ENCODE data around the gene GZF1.

Gene GZF1

DNA sequence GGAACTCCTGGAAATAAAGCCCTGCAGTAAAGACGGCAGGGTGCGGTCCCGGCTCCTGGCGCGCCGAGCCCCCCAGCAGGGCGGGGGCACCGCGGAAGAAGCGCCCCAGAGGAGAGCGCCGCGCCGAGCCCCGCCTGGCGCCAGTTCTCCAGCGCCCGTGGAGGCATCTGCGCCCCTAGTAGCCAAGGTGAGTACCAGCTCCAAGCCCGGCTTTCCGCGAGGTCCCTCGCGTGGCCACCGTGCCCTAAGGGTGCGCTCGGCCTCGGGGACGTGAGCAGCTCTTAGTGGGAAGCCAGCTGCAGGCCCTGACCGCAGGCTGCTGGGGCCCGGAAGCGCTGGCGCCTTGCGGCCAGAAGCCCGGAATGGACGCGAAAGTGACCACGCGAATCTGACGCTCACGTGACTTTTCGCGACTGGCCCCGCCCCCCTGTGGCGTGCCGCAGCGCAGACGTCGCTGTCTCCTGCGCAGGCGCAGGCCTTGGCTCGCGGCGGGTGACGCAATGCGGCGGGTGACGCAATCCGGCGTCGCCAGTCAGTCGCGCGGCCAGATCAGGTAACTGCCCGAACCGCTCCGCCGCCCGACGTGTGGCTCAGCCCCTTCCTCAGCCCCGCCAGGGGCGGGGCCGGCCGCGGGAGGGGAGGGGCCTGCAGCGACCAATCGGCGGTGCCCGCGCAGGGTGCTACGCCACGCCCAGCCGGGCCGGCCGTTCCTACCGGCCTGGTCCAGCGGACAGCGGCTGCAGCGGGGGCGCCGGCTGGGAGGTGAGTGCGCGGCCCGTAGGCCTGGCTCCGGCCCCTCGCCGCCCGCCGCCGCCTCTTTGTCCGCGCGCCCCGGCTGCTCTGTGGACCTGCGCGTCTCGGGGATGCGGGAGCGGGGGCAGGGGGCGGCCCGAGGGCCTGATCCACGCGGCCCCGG, at the start of gene GZF1:
GZF1 (plus strand) TSS at position 707 of the 916 bp plus-strand sequence. CDS start 2,202 bp downstream, outside the sequence.
- no peaks in the 10 kb centered on the region for H3K27me3 ChIP-seq (ENCODE audit: low read depth)
- peaks cover 26% of the 10 kb centered on the region for H3K36me3 ChIP-seq (replicated peaks)
- H3K4me1 ChIP-seq: peaks cover 19% of the 10 kb centered on the region
- DNase-seq (ENCODE audit: low spot score in 2 of 2): peak; percentile 93 to 97
- H3K4me3 ChIP-seq: peak within 1 kb of the TSS; percentile 75
- in situ Hi-C loops (cut with MboI; ENCODE audit: low sequenced_read_pairs): loop anchor here (25.0 kb wide), 1 partner anchor 1849 kb away; the partner anchor contains the start of gene NKX2-2
- no peaks in the 10 kb centered on the region for H3K9me3 ChIP-seq

DNA sequence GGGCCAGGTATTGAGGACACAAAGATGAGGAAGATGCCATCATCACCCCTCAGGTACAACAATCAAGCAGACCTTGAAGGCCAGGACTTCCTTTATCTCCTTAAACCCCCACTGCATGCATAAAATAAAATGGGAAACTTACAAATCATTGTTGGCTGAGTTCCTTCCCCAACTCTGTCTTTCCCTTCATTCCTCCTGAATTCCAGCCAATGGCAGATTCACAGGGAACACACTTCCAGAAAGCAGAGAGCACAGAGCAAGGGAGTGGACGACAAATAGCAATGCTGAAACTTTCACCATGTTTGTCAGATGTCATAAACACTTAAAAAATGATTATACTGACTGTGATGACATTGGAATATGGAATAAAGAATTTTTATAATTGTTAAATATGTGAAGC, 48.7 kb upstream of the GZF1 start:
- in situ Hi-C loops (cut with MboI; ENCODE audit: low sequenced_read_pairs): no loop called here
- Histone ChIP-seq H3K36me3 (replicated peaks) (no peaks in the 10 kb centered on the region), H3K9me3 (no peaks in the 10 kb centered on the region), H3K4me1 (no peaks in the 10 kb centered on the region), H3K27me3 (ENCODE audit: low read depth) (no peaks in the 10 kb centered on the region), H3K4me3 (no peak overlapping the region)
- DNase-seq (ENCODE audit: low spot score in 2 of 2): no peak

DNA sequence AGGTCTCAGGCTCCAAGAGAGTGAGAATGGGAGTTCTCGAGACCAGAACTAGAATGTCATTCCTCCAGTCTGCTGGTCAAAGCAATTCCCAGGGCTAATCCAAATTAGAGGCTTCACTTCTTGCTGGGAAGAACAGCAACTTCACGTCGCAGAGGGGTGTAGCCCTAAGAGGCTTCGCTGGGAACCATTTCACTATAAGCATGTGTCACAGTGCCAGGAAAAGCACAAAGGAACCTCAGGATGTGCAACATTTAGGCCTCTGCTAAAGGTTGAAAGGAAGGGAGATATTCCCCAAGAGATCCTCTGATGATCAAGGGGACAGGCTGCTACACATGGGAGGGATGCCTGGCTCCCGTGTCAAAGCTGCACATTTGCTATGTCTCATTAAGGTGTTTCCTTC, 47.3 kb upstream of the GZF1 start:
- H3K27me3 ChIP-seq (ENCODE audit: low read depth): no peaks in the 10 kb centered on the region
- H3K9me3 ChIP-seq: no peaks in the 10 kb centered on the region
- DNase-seq (ENCODE audit: low spot score in 2 of 2): no peak
- in situ Hi-C loops (cut with MboI; ENCODE audit: low sequenced_read_pairs): no loop called here
- no peak overlapping the region for H3K4me3 ChIP-seq
- H3K4me1 ChIP-seq: no peaks in the 10 kb centered on the region
- H3K36me3 ChIP-seq (replicated peaks): no peaks in the 10 kb centered on the region

DNA sequence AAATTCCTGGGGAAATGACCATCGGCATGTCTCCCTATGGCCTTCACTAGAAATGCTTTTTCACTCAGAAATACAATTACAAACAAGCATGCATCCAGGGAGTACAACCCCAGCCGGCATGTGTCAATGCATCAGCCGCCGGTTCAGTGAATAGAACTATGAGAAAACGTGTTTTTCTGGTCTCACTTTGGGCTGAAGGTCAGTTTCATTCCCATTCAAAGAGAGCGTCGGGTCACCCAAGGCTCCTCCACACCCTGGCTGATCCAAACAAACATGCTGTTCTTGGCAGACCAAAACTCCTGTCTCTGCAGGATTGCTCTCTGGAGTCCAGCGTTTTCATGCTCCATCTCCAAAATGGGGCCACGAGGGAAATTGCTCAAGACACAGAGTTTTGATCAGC, 46.9 kb upstream of the GZF1 start:
- Histone ChIP-seq H3K4me1 (no peaks in the 10 kb centered on the region), H3K4me3 (no peak overlapping the region), H3K27me3 (ENCODE audit: low read depth) (no peaks in the 10 kb centered on the region), H3K9me3 (no peaks in the 10 kb centered on the region), H3K36me3 (replicated peaks) (no peaks in the 10 kb centered on the region)
- in situ Hi-C loops (cut with MboI; ENCODE audit: low sequenced_read_pairs): no loop called here
- DNase-seq (ENCODE audit: low spot score in 2 of 2): no peak

DNA sequence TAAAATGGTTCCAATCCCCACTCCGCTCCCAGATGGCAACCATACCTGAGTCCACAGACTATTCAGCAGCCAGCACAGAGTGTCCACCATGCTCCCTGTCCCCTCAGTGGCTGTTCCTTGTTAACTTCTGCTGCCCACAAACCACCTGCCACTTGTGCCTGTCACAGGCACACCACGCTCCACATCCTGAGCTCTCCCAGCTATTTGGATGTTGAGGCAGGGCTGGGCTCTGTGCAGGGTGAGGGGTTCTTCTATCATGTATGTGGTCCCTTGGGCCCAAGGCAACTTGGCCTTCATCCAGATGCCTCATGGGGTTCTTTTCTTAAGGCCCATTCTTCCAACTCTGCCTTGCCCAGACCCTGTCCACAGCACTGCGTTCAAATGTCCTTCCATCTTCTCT, 45.4 kb upstream of the GZF1 start:
- H3K9me3 ChIP-seq: no peaks in the 10 kb centered on the region
- in situ Hi-C loops (cut with MboI; ENCODE audit: low sequenced_read_pairs): no loop called here
- H3K4me1 ChIP-seq: no peaks in the 10 kb centered on the region

DNA sequence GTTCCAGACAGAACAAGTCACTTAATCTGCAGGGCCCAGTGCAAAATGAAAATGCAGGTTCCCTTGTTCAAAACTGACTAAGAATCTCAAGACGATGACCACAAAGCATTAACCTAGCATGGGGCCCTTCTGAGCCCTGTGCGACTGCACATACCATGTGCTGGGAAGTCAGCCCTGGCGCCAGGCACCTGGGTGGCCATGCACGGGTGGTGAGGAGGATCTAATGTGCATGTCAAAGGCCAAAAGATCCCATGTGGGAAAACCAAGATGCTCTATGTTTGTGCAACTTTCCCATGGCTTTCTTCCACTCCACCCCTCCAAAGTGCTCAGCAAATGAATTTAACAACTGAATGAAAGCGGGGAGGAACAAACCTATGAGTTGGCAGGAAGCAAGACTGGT, 44.9 kb upstream of the GZF1 start:
- in situ Hi-C loops (cut with MboI; ENCODE audit: low sequenced_read_pairs): no loop called here
- no peak for DNase-seq (ENCODE audit: low spot score in 2 of 2)
- no peak overlapping the region for H3K4me3 ChIP-seq
- no peaks in the 10 kb centered on the region for H3K27me3 ChIP-seq (ENCODE audit: low read depth)
- no peaks in the 10 kb centered on the region for H3K9me3 ChIP-seq
- no peaks in the 10 kb centered on the region for H3K36me3 ChIP-seq (replicated peaks)
- H3K4me1 ChIP-seq: no peaks in the 10 kb centered on the region

More for the DNA sequence above, 45.4 kb upstream of the GZF1 start:
- H3K4me3 ChIP-seq: no peak overlapping the region
- DNase-seq (ENCODE audit: low spot score in 2 of 2): no peak
- no peaks in the 10 kb centered on the region for H3K27me3 ChIP-seq (ENCODE audit: low read depth)
- H3K36me3 ChIP-seq (replicated peaks): no peaks in the 10 kb centered on the region

DNA sequence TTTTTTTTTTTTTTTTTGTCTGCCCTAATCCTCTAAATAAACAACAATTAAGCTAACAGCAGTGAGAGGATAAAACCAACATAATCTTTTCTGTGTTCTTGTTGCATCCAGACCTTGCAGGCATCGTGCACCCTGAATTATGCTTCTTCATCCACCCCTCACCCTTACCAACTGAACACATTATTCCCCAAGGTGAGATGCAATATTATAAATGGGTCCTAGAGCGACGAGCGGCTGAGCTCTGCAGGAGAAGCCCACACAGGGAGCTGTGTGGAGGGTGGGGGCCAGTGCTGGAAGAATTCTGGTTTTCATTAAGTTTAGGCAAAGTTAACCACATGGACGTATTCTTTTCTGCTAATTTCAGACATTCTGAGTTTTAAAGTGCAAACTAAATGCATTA, 43.6 kb upstream of the GZF1 start:
- in situ Hi-C loops (cut with MboI; ENCODE audit: low sequenced_read_pairs): no loop called here
- Histone ChIP-seq H3K9me3 (no peaks in the 10 kb centered on the region), H3K27me3 (ENCODE audit: low read depth) (no peaks in the 10 kb centered on the region), H3K4me1 (no peaks in the 10 kb centered on the region), H3K36me3 (replicated peaks) (no peaks in the 10 kb centered on the region), H3K4me3 (no peak overlapping the region)
- DNase-seq (ENCODE audit: low spot score in 2 of 2): no peak

DNA sequence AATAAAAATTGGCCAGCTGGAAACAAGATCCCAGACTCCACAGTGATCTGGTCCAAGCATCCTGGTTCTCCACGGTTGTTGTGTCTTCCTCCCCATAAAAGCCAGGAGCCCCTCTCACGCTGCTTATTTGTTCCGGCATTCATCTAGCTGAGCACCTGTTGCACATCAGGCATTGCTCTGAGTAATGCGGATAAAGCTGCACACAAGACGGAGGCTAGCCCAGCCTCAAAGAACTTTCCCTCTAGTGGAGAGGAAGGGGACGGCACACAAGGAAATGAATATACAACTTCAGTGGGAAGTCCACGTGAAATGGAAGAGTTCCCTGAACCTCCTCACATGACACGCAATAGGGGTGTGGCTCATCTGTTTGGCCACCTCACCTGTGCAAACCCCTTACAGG, 41.7 kb upstream of the GZF1 start:
- peak in 1 of 2 experiments; percentile 15 for DNase-seq (ENCODE audit: low spot score in 2 of 2)
- Histone ChIP-seq H3K4me3 (no peak overlapping the region), H3K27me3 (ENCODE audit: low read depth) (no peaks in the 10 kb centered on the region), H3K9me3 (no peaks in the 10 kb centered on the region), H3K36me3 (replicated peaks) (no peaks in the 10 kb centered on the region), H3K4me1 (no peaks in the 10 kb centered on the region)
- in situ Hi-C loops (cut with MboI; ENCODE audit: low sequenced_read_pairs): no loop called here

DNA sequence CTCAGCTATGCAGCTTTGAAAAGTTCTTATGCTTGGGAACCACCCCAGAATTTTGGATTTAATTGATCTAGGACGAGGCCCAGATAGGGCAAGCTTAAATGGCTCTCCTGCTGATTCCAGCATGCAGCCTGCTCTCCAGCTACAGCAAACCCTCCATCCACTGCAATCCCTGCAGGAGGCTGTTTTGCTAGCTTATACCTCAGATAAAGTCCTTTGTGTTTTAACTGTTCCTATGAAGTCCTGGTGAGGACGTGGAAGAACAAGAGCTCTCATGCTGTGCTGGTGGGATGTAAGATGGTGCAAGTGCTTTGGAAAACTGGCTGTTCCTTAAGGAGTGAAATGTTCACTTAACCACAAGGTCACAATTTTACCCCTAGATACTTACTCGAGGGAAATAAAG, 36.9 kb upstream of the GZF1 start:
- Histone ChIP-seq H3K4me1 (no peaks in the 10 kb centered on the region), H3K9me3 (no peaks in the 10 kb centered on the region), H3K27me3 (ENCODE audit: low read depth) (no peaks in the 10 kb centered on the region), H3K4me3 (no peak overlapping the region), H3K36me3 (replicated peaks) (no peaks in the 10 kb centered on the region)
- in situ Hi-C loops (cut with MboI; ENCODE audit: low sequenced_read_pairs): no loop called here
- no peak for DNase-seq (ENCODE audit: low spot score in 2 of 2)

DNA sequence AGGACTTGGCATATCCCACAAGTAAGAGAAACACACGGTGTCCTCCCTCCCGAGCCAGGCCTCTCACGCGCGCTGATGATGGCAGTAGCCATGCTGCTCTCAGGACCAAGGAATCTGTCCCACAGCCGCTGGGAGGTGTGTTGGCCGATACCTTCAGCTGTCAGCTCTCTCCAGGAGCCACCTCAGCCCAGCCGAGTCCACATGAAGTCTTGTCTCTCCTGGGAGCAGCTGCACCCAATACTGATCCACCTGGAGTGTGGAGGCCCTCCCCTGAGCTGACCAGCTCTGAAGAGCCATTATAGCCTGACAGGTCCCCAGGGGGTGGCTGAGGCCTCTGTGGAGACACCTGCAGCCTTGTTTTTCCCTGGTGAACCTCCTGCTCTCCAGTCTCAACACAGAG, 35.2 kb upstream of the GZF1 start:
- Histone ChIP-seq H3K36me3 (replicated peaks) (no peaks in the 10 kb centered on the region), H3K27me3 (ENCODE audit: low read depth) (no peaks in the 10 kb centered on the region), H3K4me3 (no peak overlapping the region), H3K9me3 (no peaks in the 10 kb centered on the region), H3K4me1 (no peaks in the 10 kb centered on the region)
- in situ Hi-C loops (cut with MboI; ENCODE audit: low sequenced_read_pairs): no loop called here
- DNase-seq (ENCODE audit: low spot score in 2 of 2): no peak

DNA sequence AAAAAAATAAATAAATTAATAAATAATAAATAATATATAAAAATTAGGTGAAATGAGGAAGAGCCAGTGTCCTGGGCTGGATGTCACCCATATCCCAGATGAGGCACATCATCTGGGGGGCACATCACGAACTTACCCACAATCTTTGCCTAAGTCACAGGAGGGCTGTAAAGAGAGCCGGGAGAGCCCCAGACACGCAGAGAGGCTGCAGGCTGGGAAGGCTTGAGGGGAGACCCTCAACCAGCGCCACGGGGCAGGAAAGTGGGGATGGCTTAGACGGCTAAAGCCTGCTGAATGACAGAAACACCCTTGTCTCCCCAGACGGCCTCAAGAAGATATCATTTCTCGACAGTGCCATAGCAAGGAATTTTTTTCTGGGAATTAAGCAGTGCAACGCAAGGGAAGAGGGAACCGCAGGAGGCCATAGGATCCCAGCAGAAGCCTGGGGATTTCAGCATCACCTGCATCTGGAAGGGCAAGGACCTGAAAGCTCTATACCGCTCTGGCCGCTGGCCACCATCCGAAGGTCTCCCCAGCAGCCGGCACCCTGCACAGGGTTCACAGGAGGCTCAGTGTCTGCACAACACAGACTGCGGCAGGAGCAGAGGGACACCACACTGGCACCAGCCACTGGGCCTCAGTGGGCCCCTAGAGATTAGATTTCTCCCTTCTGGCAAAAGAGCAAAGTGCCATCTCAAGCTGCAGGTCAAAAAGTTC, 34.2 kb upstream of the GZF1 start:
- H3K36me3 ChIP-seq (replicated peaks): no peaks in the 10 kb centered on the region
- H3K4me1 ChIP-seq: no peaks in the 10 kb centered on the region
- DNase-seq (ENCODE audit: low spot score in 2 of 2): no peak
- no peaks in the 10 kb centered on the region for H3K27me3 ChIP-seq (ENCODE audit: low read depth)
- no peak overlapping the region for H3K4me3 ChIP-seq
- in situ Hi-C loops (cut with MboI; ENCODE audit: low sequenced_read_pairs): no loop called here
- H3K9me3 ChIP-seq: no peaks in the 10 kb centered on the region

DNA sequence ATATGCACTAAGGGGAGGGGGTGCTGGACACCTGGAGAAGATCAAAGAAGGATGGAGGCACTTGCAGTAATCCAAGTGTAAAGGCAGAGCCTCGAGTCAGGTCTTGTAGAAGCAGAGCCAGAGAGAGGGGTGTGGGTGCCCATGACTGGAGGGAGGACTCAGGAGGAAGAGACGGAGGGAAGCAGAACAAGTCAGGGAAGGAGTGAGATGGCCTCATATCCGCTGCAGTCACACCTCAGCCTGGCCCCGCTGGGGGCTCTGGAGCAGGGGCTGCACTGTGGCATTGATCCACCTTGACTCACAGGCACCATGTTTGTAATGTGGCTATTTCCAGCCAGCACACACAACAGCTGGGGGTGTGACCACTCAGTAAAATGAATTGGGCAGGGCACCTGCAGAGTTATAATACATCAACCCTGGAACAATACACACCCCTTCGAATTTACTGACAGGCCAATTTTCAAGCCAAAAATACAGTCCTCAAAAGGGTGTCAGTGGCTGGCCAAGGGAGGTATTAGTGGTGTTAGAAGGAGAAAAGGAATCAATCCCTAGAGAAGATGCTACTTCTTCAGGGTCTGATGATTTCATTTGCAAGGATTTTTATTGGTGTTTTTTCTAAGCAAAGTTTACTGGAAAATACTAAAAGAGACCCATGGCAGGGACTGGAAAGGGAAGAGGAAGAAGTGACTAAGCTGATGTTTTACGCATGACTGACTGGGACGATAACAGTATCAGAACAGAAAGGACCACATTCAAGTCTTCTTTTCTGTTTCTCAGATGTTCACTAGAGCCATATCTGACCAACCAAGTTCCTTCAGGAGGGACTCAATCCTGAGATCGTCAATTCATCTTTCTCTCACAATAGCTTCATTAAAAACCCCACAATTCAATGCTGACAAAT, 30.3 kb upstream of the GZF1 start:
- H3K4me1 ChIP-seq: no peaks in the 10 kb centered on the region
- no peak for DNase-seq (ENCODE audit: low spot score in 2 of 2)
- H3K36me3 ChIP-seq (replicated peaks): no peaks in the 10 kb centered on the region
- H3K27me3 ChIP-seq (ENCODE audit: low read depth): no peaks in the 10 kb centered on the region
- H3K4me3 ChIP-seq: no peak overlapping the region
- in situ Hi-C loops (cut with MboI; ENCODE audit: low sequenced_read_pairs): loop anchor here (10.0 kb wide), 1 partner anchor 997 kb away; no protein-coding TSS in a partner anchor
- no peaks in the 10 kb centered on the region for H3K9me3 ChIP-seq

DNA sequence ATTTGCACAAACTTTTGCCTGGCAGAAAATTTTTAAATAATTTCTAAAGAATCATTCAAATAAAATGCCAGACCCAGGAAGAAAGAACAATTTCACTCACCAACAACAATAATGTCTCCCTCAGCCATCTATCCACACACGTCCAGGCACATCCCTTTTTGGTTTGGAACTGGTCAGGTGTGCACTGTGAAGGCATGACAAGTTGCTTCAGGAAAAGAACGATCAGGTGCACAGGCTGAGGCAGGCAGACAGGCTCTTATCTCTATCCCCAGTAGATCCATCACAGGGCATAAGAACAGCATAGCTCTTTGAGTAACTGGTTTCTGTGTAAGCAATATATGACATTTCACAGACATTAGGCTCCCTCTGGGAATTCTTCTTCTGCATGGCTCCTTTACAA, 29.5 kb upstream of the GZF1 start:
- H3K27me3 ChIP-seq (ENCODE audit: low read depth): no peaks in the 10 kb centered on the region
- in situ Hi-C loops (cut with MboI; ENCODE audit: low sequenced_read_pairs): loop anchor here (10.0 kb wide), 1 partner anchor 998 kb away; no protein-coding TSS in a partner anchor
- no peaks in the 10 kb centered on the region for H3K4me1 ChIP-seq
- H3K36me3 ChIP-seq (replicated peaks): no peaks in the 10 kb centered on the region
- no peak for DNase-seq (ENCODE audit: low spot score in 2 of 2)
- no peak overlapping the region for H3K4me3 ChIP-seq
- H3K9me3 ChIP-seq: no peaks in the 10 kb centered on the region

All from HAP-1 (cell line).